ENCODE results near the gene SCRN2.

SCRN2 gene

DNA sequence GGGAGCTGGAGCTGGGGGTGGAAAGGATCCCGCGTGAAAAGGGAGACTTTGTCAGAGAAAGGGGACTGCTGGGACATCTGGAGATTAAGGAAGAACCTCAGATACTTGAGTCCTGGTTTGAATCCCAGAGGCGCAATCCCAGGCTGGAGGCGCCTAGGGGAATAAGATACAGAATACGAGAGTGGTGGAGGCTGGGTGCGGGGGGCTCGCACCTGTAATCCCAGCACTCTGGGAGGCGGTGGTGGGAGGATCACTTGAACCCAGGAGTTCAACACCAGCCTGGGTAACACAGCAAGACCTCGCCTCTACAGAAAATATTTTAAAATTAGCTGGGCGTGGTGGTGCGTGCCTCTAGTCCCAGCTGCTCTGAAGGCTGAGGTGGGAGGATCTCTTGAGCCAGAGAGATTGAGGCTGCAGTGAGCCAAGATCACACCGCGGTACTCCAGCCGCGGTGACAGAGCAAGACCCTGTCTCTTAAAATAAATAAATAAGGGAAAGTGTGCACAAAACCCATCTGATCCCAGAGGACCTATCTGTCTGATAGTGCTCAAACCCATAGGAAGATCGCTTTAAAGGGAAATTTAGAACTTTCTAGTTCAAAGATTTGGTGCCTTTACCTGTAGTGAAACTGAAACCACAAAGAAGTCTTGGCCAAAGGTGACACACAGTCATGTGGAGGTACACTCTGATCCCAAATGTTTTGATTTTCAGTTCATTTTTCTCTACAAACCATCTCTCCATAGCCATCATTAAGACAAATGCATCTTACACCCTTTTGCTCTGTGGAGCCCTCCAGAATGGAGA is 617 bp upstream of the SCRN2 start:
- peaks cover 14% of the 10 kb centered on the region for H3K4me1 ChIP-seq (ENCODE audit: low read depth, poor library complexity, severe bottlenecking)
- peak overlapping the region; percentile 79; the same call in 1 of the 2 replicates for H3K4me2 ChIP-seq
- H3K79me2 ChIP-seq (ENCODE audit: insufficient read depth, low read depth): no peaks in the 10 kb centered on the region
- H3K4me3 ChIP-seq (IDR thresholded peaks at IDR 0.05; ENCODE audit: insufficient read depth, low read depth, low read length): no peak overlapping the region
- H3K9ac ChIP-seq: peak overlapping the region; percentile 45; the same call in 1 of the 2 replicates
- peak overlapping the region; percentile 95 for H2AFZ ChIP-seq (ENCODE audit: low read depth)
- peaks cover 18% of the 10 kb centered on the region for H3K27me3 ChIP-seq (ENCODE audit: insufficient read depth, low read depth)
- H3K27ac ChIP-seq: no peak overlapping the region
- H3K36me3 ChIP-seq (ENCODE audit: insufficient read depth): no peaks in the 10 kb centered on the region
- H4K20me1 ChIP-seq (ENCODE audit: insufficient read depth): no peaks in the 10 kb centered on the region
- peak; percentile 70; the same call in 1 of the 2 replicates for TF ChIP-seq CTCF (conservative IDR thresholded peaks at IDR 0.05; ENCODE audit: low read depth, low read length)

GRCh38 chr17:47840001-47840741 is 902 bp downstream of the SCRN2 start:
- Histone ChIP-seq H3K9ac (peak overlapping the region; percentile 45; the same call in 1 of the 2 replicates), H3K4me1 (ENCODE audit: low read depth, poor library complexity, severe bottlenecking) (peaks cover 14% of the 10 kb centered on the region), H3K4me3 (IDR thresholded peaks at IDR 0.05; ENCODE audit: insufficient read depth, low read depth, low read length) (no peak overlapping the region), H3K4me2 (peak overlapping the region; percentile 79), H3K27ac (no peak overlapping the region), H2AFZ (ENCODE audit: low read depth) (peak overlapping the region; percentile 95), H4K20me1 (ENCODE audit: insufficient read depth) (no peaks in the 10 kb centered on the region), H3K79me2 (ENCODE audit: insufficient read depth, low read depth) (no peaks in the 10 kb centered on the region), H3K27me3 (ENCODE audit: insufficient read depth, low read depth) (peaks cover 2% of the 10 kb centered on the region), H3K36me3 (ENCODE audit: insufficient read depth) (no peaks in the 10 kb centered on the region)
- no peak for TF ChIP-seq CTCF (conservative IDR thresholded peaks at IDR 0.05; ENCODE audit: low read depth, low read length)

- no peak for TF ChIP-seq CTCF (conservative IDR thresholded peaks at IDR 0.05; ENCODE audit: low read depth, low read length)
- Histone ChIP-seq H3K79me2 (ENCODE audit: insufficient read depth, low read depth) (no peaks in the 10 kb centered on the region), H3K27ac (no peak overlapping the region), H3K4me1 (ENCODE audit: low read depth, poor library complexity, severe bottlenecking) (peaks cover 14% of the 10 kb centered on the region), H2AFZ (ENCODE audit: low read depth) (no peak overlapping the region), H4K20me1 (ENCODE audit: insufficient read depth) (no peaks in the 10 kb centered on the region), H3K4me2 (no peak overlapping the region), H3K36me3 (ENCODE audit: insufficient read depth) (no peaks in the 10 kb centered on the region), H3K4me3 (IDR thresholded peaks at IDR 0.05; ENCODE audit: insufficient read depth, low read depth, low read length) (no peak overlapping the region), H3K27me3 (ENCODE audit: insufficient read depth, low read depth) (no peaks in the 10 kb centered on the region), H3K9ac (no peak overlapping the region)
Measured at GRCh38 chr17:47839071-47839470, 2.0 kb downstream of the SCRN2 start.

DNA sequence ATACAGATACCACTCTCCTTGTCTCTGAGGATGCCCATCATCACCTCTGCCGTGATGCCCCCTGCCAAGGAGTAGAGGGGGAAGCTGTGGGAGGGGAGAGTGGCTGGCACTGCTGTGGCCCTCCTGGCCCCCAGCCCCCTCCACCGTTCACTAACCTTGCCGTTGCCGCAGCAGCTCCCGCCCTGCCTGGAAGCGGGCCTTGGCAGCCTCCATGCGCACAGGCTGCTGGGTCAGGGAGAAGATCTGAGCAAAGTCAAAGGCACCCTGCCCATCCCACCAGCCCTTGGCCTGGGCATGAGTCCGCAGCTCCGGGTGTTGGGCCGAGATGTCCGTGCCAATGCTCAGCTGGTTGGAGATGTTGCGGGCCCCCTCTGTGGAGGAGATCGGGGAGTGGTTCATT is 2.4 kb downstream of the SCRN2 start:
- no peaks in the 10 kb centered on the region for H3K27me3 ChIP-seq (ENCODE audit: insufficient read depth, low read depth)
- H3K9ac ChIP-seq: no peak overlapping the region
- no peak overlapping the region for H2AFZ ChIP-seq (ENCODE audit: low read depth)
- no peaks in the 10 kb centered on the region for H3K36me3 ChIP-seq (ENCODE audit: insufficient read depth)
- H4K20me1 ChIP-seq (ENCODE audit: insufficient read depth): no peaks in the 10 kb centered on the region
- no peak overlapping the region for H3K27ac ChIP-seq
- TF ChIP-seq CTCF (conservative IDR thresholded peaks at IDR 0.05; ENCODE audit: low read depth, low read length): no peak
- H3K4me3 ChIP-seq (IDR thresholded peaks at IDR 0.05; ENCODE audit: insufficient read depth, low read depth, low read length): no peak overlapping the region
- peaks cover 14% of the 10 kb centered on the region for H3K4me1 ChIP-seq (ENCODE audit: low read depth, poor library complexity, severe bottlenecking)
- H3K4me2 ChIP-seq: no peak overlapping the region
- H3K79me2 ChIP-seq (ENCODE audit: insufficient read depth, low read depth): no peaks in the 10 kb centered on the region
